Mesenchymal stem cell (in vitro differentiated cells and primary cell): Measurements from ENCODE around the gene PNPLA2.

Experiments used
- DNase-seq: peaks from one replicate; pipeline ENCODE4 v3.0.0-alpha.2; 2013
- H2AFZ ChIP-seq: one replicate; pipeline ENCODE4 v1.6.1; 2013; ENCODE audit warnings: low read depth, mild to moderate bottlenecking, control low read depth, inconsistent platforms, low read length, moderate library complexity
- H2AK5ac ChIP-seq: 2 replicates; pipeline ENCODE4 v1.6.1; 2013; ENCODE audit warnings: low read length, moderate library complexity, mild to moderate bottlenecking, inconsistent platforms; ENCODE audit not compliant: severe bottlenecking
- H2BK120ac ChIP-seq: one replicate; pipeline ENCODE4 v1.6.1; 2013; ENCODE audit warnings: low read depth, mild to moderate bottlenecking, inconsistent platforms, low read length, moderate library complexity
- H2BK12ac ChIP-seq, 2 experiments: one replicate each; pipeline ENCODE4 v1.6.1; 2013; ENCODE audit warnings: inconsistent platforms in 2 of 2, low read length in 2 of 2, mild to moderate bottlenecking in 2 of 2, moderate library complexity in 2 of 2, control low read depth in 1 of 2
- H2BK15ac ChIP-seq: one replicate; pipeline ENCODE4 v1.6.1; 2013; ENCODE audit warnings: mild to moderate bottlenecking, low read depth, inconsistent platforms; ENCODE audit not compliant: poor library complexity, severe bottlenecking
- H2BK5ac ChIP-seq: 2 replicates; pipeline ENCODE4 v1.6.1; 2013; ENCODE audit warnings: low read depth, mild to moderate bottlenecking, low read length, control low read depth, inconsistent platforms; ENCODE audit not compliant: poor library complexity, severe bottlenecking
- H3K14ac ChIP-seq, 2 experiments: one replicate each; pipeline ENCODE4 v1.6.1; 2013; ENCODE audit warnings: inconsistent platforms in 2 of 2, low read length in 2 of 2, control low read depth in 1 of 2, mild to moderate bottlenecking in 1 of 2, moderate library complexity in 1 of 2
- H3K18ac ChIP-seq, 2 experiments: one replicate each; pipeline ENCODE4 v1.6.1; 2013; ENCODE audit warnings: inconsistent platforms in 2 of 2, low read length in 2 of 2, control low read depth in 1 of 2, low read depth in 1 of 2, mild to moderate bottlenecking in 1 of 2
- H3K23ac ChIP-seq, 2 experiments: one replicate each; pipeline ENCODE4 v1.6.1; 2013; ENCODE audit warnings: inconsistent platforms in 2 of 2, low read length in 2 of 2, mild to moderate bottlenecking in 2 of 2, moderate library complexity in 2 of 2, control low read depth in 1 of 2
- H3K27ac ChIP-seq: 2 replicates; pipeline ENCODE4 v1.5.1; 2013; ENCODE audit warnings: mild to moderate bottlenecking, moderate library complexity, low read length, control low read depth, inconsistent platforms; ENCODE audit not compliant: poor library complexity, severe bottlenecking
- H3K27me3 ChIP-seq, 2 experiments: 2 replicates each; pipeline versions ENCODE4 v1.6.1 to v1.7.0; 2013; ENCODE audit warnings: low read length in 2 of 2, mild to moderate bottlenecking in 2 of 2, moderate library complexity in 2 of 2, control low read depth in 1 of 2, inconsistent platforms in 1 of 2; ENCODE audit not compliant: control insufficient read depth in 1 of 2, insufficient read depth in 1 of 2
- H3K36me3 ChIP-seq, 2 experiments: 2 replicates each; pipeline versions ENCODE4 v1.6.1 to v1.7.0; 2013; ENCODE audit warnings: low read length in 2 of 2, control low read depth in 1 of 2, inconsistent platforms in 1 of 2, low read depth in 1 of 2, mild to moderate bottlenecking in 1 of 2; ENCODE audit not compliant: insufficient read depth in 2 of 2, control insufficient read depth in 1 of 2
- H3K4ac ChIP-seq, 2 experiments: one replicate each; pipeline ENCODE4 v1.6.1; 2013; ENCODE audit warnings: inconsistent platforms in 2 of 2, low read length in 2 of 2, mild to moderate bottlenecking in 2 of 2, moderate library complexity in 2 of 2, control low read depth in 1 of 2, low read depth in 1 of 2
- H3K4me1 ChIP-seq: 2 replicates; pipeline ENCODE4 v1.6.1; 2013; ENCODE audit warnings: low read depth, low read length, control low read depth; ENCODE audit not compliant: control insufficient read depth, insufficient read depth
- H3K4me2 ChIP-seq: 2 replicates; pipeline ENCODE4 v1.6.1; 2013; ENCODE audit warnings: low read length, mild to moderate bottlenecking, inconsistent platforms; ENCODE audit not compliant: poor library complexity, severe bottlenecking
- H3K4me3 ChIP-seq, 2 experiments: 2 replicates each; pipeline versions ENCODE4 v1.5.1 to v1.7.0; 2013; ENCODE audit warnings: low read length in 2 of 2, mild to moderate bottlenecking in 2 of 2, control low read depth in 1 of 2, low read depth in 1 of 2; ENCODE audit not compliant: insufficient read depth in 1 of 2
- H3K79me1 ChIP-seq: replicated peaks from 2 replicates; pipeline ENCODE4 v1.6.1; 2013; ENCODE audit warnings: mild to moderate bottlenecking, control low read depth, low read length, inconsistent platforms; ENCODE audit not compliant: poor library complexity, severe bottlenecking
- H3K9ac ChIP-seq: 2 replicates; pipeline ENCODE4 v1.7.0; 2013; ENCODE audit warnings: mild to moderate bottlenecking, low read length, moderate library complexity
- H3K9me3 ChIP-seq: 2 replicates; pipeline ENCODE4 v1.7.0; 2013; ENCODE audit warnings: mild to moderate bottlenecking, low read length; ENCODE audit not compliant: control insufficient read depth
- H4K8ac ChIP-seq: one replicate; pipeline ENCODE4 v1.6.1; 2013; ENCODE audit warnings: inconsistent platforms, mild to moderate bottlenecking, low read length, moderate library complexity
- H4K91ac ChIP-seq: one replicate; pipeline ENCODE4 v1.6.1; 2013; ENCODE audit warnings: mild to moderate bottlenecking, low read length, inconsistent platforms
- WGBS: methylation state at CpG from one replicate; pipeline ENCODE4 v1.1.7; 2013; ENCODE audit warnings: mixed read lengths; 5-methylcytosine and 5-hydroxymethylcytosine counted together

The PNPLA2 gene

DNA sequence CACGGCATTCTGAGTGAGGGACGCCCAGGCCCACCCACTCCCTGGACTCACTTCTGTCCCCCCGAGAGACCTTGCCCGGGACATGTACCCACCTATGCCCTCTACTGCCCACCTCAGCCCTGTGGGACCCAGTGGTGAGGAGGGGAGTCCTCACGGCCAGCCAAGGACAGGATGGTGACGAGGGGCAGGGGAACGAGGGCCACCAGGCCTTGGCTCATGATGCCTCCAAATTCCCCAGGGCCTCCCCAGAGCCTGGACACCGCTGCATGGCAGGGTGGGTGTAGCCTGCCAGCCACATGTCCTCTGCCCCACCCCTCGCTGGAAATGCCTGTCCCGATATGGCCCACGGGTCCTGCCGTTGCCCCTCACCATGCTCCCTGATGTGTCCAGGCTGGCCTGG, 50.1 kb downstream of the PNPLA2 start:
- Histone ChIP-seq H3K4me1 (peaks cover 29% of the 10 kb centered on the region), H2AK5ac (no peak overlapping the region), H2BK15ac (no peak overlapping the region), H2BK5ac (no peak overlapping the region), H3K27ac (no peak overlapping the region), H3K4me2 (no peak overlapping the region), H4K91ac (peak overlapping the region; percentile 36), H4K8ac (no peak overlapping the region), H3K23ac (no peak overlapping the region), H3K9me3 (no peaks in the 10 kb centered on the region), H2BK120ac (no peak overlapping the region), H3K27me3 (no peaks in the 10 kb centered on the region), H3K36me3 (peaks cover 35 to 64% of the 10 kb centered on the region in 2 experiments), H3K4me3 (no peak overlapping the region), H2BK12ac (no peak overlapping the region), H3K9ac (no peak overlapping the region), H2AFZ (no peak overlapping the region), H3K4ac (no peak overlapping the region), H3K14ac (no peak overlapping the region), H3K79me1 (no peaks in the 10 kb centered on the region), H3K18ac (no peak overlapping the region)
- DNase-seq = no peak
- WGBS = 89% methylated on average over 12 of the region's 12 CpGs

DNA sequence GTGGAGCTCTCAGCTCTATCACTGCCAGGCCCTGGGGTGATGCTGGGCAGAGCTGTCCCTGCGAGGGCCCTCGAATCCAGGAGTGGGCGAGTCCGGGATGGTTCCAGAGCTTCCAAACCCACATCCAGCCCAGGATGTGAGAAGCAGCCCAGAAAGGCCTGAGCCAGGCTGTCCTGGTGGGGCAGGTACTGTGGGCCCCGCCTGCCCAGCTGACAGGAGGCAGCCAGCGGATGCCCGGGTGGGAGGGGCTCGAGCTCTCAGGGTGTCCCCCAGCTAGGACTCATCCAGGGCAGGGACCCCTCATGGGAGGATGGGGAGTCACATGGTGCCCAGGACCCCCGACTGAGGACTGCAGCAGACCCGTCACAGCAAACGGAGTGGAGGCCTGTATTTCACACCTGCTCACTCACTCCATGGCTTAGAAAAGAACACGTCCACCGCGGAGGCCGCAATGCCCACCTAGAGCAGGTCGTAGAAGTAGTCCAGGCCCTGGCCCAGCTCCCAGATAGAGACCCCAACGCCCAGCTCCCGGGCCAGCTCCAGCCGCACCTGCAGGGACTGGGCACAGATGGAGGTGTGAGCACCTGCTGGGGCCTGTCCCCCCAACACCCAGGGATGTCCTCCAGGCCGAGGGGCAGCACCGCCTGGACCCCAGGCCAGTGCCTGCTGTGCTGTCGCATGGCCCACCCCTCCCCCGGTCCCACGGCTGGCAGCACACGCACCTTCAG, 50.8 kb downstream of the PNPLA2 start:
- Histone ChIP-seq H3K4me3 (no peak overlapping the region), H3K27me3 (no peaks in the 10 kb centered on the region), H3K4me1 (peaks cover 21% of the 10 kb centered on the region), H2AK5ac (no peak overlapping the region), H3K27ac (no peak overlapping the region), H2BK12ac (no peak overlapping the region), H4K8ac (no peak overlapping the region), H3K14ac (peak overlapping the region in 1 of 2 experiments; percentile 21), H3K4me2 (no peak overlapping the region), H2BK120ac (no peak overlapping the region), H3K18ac (no peak overlapping the region), H3K9ac (no peak overlapping the region), H3K9me3 (no peaks in the 10 kb centered on the region), H4K91ac (no peak overlapping the region), H2BK5ac (no peak overlapping the region), H3K79me1 (no peaks in the 10 kb centered on the region), H3K23ac (no peak overlapping the region), H2AFZ (no peak overlapping the region), H3K36me3 (peaks cover 28 to 59% of the 10 kb centered on the region in 2 experiments), H3K4ac (no peak overlapping the region), H2BK15ac (no peak overlapping the region)
- no peak for DNase-seq
- 93% methylated on average over 24 of the region's 25 CpGs for WGBS

DNA sequence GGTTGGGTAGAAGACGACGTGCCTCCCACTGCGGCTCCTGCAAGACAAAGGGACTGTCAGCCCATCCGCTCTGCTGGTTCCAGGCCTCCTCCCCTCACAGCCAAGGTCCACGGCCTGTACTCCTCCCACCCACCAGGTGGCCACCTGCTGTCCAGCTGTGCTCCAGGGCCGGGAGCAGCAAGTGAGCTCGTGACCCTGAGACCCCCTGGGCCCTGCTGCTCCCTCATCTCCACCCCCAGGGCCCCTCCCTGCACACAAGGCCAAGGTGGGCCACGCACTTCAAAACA, 51.4 kb downstream of the PNPLA2 start:
- Histone ChIP-seq H2BK120ac (no peak overlapping the region), H3K9ac (no peak overlapping the region), H3K36me3 (peaks cover 23 to 59% of the 10 kb centered on the region in 2 experiments), H3K27ac (no peak overlapping the region), H3K9me3 (no peaks in the 10 kb centered on the region), H2BK15ac (no peak overlapping the region), H3K14ac (peak overlapping the region in 1 of 2 experiments; percentile 21), H2AK5ac (no peak overlapping the region), H2AFZ (no peak overlapping the region), H3K4me3 (no peak overlapping the region), H3K27me3 (no peaks in the 10 kb centered on the region), H3K4ac (no peak overlapping the region), H3K4me2 (no peak overlapping the region), H4K8ac (no peak overlapping the region), H3K79me1 (no peaks in the 10 kb centered on the region), H3K4me1 (peaks cover 18% of the 10 kb centered on the region), H3K18ac (no peak overlapping the region), H3K23ac (no peak overlapping the region), H4K91ac (no peak overlapping the region), H2BK5ac (no peak overlapping the region), H2BK12ac (no peak overlapping the region)
- WGBS = 69% methylated on average over 8 of the region's 8 CpGs
- DNase-seq = no peak

DNA sequence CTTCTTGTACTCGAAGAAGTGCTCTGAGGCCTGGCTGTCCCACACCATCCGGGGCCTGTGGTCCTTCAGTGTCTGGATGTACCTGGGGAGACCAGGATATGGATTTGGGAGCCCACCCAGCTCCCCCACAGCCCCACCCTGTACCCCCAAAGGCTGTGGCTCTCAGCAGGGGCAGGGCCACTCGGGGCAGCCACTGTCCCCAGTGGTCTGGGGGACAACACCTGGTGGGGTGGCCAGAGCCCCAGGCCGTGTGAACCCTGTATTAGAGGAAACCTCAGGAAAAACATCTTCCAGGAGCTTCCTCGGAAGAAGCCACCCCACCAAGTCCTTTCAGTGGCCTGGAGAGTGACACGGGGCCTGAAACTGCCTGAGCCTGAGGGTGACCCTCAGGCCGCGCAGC, 51.7 kb downstream of the PNPLA2 start:
- Histone ChIP-seq H2BK120ac (no peak overlapping the region), H3K27me3 (no peaks in the 10 kb centered on the region), H3K4ac (no peak overlapping the region), H3K23ac (no peak overlapping the region), H2BK15ac (no peak overlapping the region), H2BK12ac (no peak overlapping the region), H4K91ac (no peak overlapping the region), H3K9ac (no peak overlapping the region), H3K9me3 (no peaks in the 10 kb centered on the region), H2AK5ac (no peak overlapping the region), H2BK5ac (no peak overlapping the region), H3K36me3 (peaks cover 23 to 59% of the 10 kb centered on the region in 2 experiments), H3K18ac (no peak overlapping the region), H3K79me1 (no peaks in the 10 kb centered on the region), H2AFZ (no peak overlapping the region), H3K14ac (no peak overlapping the region), H4K8ac (no peak overlapping the region), H3K4me2 (no peak overlapping the region), H3K27ac (no peak overlapping the region), H3K4me1 (peaks cover 15% of the 10 kb centered on the region), H3K4me3 (no peak overlapping the region)
- DNase-seq = no peak
- 89% methylated on average over 8 of the region's 8 CpGs for WGBS
